LNCaP clone FGC (cell line): Measurements from ENCODE around the gene TMEM18.
"Not testable (repeated sequence)": the region's sequence is repeated elsewhere in the genome, so short reads cannot be mapped to it uniquely, and the experiment has no call there.

Experiments used
- DNase-seq: peaks from one replicate; pipeline ENCODE4 v3.0.0-alpha.2; 2011; ENCODE audit warnings: low read depth
- H3K4me3 ChIP-seq: 2 replicates; pipeline ENCODE4 v1.5.1; 2011; ENCODE audit warnings: mild to moderate bottlenecking, low read depth, low read length, control low read depth
- TF ChIP-seq, protein P1 (sequence below): IDR thresholded peaks from 2 replicates; pipeline ENCODE4 v1.5.1; 2012; ENCODE audit warnings: mild to moderate bottlenecking; ENCODE audit not compliant: control insufficient read depth, insufficient read depth; ENCODE audit errors: extremely low read depth

TMEM18 gene

DNA sequence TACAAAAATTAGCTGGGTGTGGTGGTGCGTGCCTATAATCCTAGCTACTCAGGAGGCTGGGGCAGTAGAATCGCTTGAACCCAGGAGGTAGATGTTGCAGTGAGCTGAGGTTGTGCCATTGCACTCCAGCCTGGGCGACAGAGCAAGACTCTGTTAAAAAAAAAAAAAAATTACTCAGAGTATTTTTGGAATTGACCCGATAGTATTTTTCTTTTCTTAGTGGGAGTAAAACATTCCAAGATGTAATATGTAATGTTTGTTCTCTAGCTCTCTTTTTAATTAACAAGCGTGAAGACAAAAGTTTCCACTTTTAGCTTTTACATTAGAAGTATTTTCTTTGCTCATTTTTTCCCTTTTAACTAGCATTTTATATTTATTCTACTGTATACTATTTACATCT lies 12.0 kb upstream of the TMEM18 start:
- no peak overlapping the region for H3K4me3 ChIP-seq
- no peak for DNase-seq
- TF ChIP-seq, protein P1, sequence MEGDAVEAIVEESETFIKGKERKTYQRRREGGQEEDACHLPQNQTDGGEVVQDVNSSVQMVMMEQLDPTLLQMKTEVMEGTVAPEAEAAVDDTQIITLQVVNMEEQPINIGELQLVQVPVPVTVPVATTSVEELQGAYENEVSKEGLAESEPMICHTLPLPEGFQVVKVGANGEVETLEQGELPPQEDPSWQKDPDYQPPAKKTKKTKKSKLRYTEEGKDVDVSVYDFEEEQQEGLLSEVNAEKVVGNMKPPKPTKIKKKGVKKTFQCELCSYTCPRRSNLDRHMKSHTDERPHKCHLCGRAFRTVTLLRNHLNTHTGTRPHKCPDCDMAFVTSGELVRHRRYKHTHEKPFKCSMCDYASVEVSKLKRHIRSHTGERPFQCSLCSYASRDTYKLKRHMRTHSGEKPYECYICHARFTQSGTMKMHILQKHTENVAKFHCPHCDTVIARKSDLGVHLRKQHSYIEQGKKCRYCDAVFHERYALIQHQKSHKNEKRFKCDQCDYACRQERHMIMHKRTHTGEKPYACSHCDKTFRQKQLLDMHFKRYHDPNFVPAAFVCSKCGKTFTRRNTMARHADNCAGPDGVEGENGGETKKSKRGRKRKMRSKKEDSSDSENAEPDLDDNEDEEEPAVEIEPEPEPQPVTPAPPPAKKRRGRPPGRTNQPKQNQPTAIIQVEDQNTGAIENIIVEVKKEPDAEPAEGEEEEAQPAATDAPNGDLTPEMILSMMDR = no peak

DNA sequence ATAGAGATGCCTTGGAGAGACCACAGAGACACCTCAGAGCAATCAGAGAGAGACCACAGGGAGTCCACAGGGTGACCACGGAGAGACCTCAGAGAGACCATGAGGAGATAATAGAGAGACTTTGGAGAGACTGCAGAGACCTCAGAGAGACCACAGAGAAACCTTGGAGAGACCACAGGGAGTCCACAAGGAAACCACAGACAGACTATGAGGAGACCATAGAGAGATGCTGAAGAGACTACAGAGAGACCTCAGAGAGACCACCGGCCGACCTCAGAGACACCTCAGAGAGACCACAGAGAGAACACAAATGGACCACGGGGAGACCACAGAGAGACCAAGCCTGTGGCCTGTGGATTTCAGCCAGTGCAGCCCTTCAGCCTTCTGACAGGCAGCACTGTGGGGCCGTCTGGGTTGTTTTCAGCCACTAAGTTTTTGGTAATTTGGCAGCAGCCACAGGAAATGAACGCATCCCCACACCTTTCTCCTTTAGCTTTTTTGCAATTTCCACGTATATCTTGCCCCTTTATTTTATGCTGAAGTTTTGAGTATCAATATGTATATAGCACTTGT lies 11.4 kb upstream of the TMEM18 start:
- DNase-seq = no peak
- TF ChIP-seq, protein P1 = no peak
- H3K4me3 ChIP-seq = no peak overlapping the region

DNA sequence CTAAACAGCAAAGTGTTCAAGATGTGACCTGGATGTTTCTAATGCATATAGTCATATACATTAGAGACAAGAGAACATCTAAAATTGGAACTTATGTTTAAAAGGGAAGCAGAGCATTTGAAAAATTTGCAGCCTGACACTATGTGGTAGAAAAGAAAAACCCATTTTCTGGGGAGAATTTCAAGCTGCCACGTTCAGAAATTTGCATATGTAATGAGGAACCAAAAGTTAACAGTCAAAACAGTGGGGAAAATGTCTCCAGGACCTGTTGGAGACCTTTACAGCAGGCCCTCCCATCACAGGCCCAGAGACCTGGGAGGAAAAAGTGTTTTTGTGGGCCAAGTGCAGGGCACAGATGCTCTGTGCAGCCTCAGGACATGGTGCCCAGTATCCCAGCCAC lies 8.2 kb upstream of the TMEM18 start:
- TF ChIP-seq, protein P1 = no peak
- no peak for DNase-seq
- no peak overlapping the region for H3K4me3 ChIP-seq

DNA sequence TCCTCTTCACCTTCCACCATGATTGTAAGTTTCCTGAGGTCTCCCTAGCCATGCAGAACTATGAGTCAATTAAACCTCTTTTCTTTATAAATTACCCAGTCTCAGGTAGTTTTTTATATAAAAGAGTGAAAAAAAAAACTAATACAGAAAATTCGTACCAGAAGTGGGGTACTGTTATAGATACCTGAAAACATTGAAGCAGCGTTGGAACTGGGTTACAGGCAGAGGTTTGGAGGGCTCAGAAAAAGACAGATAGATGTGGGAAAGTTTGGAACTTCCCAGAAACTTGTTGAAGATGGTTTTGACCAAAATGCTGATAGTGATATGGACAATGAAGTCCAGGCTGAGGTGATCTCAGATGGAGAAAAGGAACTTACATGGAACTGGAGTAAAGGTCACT lies 7.7 kb upstream of the TMEM18 start:
- H3K4me3 ChIP-seq, DNase-seq: not testable (repeated sequence)

DNA sequence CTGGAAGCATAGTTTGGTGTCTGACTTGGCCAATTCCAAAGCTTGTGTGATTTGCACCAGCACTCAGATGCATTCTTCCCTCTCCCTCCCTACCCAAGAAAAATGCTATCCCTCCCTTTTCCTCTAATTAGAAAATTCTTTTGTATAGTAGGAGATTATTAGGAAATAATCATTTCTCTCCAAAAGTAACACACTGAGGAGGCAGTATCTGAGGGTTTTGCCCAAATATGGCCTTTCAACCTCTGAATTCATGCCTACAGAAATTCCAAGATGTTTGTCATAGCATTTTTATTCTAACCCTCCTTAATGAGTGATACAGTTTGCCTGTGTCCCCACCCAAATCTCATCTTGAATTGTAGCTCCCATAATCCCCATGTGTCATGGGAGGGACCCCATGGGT lies 5.0 kb upstream of the TMEM18 start:
- TF ChIP-seq, protein P1 = no peak
- DNase-seq = no peak
- H3K4me3 ChIP-seq = no peak overlapping the region

DNA sequence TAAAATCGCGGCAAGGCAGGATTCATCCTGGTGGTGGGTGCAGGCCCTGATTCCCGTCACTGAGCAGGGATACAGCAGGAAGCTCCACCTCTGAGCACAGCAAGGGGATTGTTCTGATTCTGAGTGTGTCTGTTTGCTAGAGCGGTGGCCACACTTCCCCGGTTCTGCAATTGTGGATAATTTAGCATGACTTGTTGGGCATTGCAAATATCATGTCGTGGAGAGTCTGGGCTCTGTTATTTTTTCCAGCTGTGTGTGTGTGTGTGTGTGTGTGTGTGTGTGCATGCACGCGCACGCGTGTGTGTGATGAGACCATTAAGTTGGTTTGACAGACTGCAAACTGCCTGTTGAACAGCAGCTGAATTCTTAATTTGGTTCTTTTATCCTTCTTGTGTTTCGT lies 4.1 kb upstream of the TMEM18 start:
- DNase-seq = no peak
- TF ChIP-seq, protein P1 = no peak
- H3K4me3 ChIP-seq = no peak overlapping the region

DNA sequence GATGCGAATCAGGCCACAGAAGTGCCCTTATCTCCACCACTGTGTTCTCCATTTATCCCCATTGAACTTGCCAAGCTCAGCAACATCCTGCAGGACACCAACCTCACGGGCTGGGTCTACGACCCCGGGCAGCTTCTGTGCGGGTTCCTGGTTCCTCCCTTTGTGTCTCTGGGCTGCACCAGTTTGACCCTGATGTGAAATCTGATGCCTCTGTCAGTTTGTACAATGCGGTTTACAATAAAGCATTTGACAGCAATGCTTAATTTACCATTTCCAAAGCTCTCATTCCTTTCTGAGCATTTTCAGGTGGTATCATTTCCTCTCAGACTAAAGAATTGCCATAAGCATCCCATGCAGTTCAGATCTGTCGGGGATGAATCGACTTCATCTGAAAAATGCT lies 3.3 kb upstream of the TMEM18 start:
- H3K4me3 ChIP-seq = no peak overlapping the region
- TF ChIP-seq, protein P1 = no peak
- DNase-seq = no peak
